ENCODE results near the gene RAC2.

RAC2 gene

DNA sequence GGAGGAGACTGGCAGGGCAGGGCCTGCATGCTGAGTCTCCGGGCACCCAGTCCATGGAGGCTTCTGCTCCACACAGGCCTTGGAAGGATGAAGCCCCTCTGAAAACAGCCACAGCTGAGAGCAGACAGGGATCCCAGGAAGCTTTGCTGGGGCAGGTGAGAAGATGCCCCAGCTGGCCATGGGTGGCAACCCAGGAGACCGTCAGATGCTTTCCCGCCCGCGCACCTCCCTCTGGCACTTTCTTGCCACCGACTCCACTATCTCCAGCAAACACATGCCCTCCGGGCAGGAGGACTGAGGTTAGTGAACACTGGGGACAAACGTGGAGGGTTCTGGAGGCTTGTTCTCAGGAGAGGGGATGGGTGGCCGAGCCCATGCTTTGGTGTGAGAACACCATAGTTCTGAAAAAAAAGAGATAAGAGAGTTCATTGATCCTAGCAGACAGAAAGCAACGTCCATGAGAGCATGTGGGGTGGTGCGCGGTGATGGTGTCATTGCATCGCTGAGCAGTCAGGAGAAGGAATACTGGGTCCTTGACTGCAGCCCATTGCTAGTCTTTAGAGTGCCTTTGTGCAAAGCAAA, 58.3 kb downstream of the RAC2 start:
- TF ChIP-seq, protein P1, sequence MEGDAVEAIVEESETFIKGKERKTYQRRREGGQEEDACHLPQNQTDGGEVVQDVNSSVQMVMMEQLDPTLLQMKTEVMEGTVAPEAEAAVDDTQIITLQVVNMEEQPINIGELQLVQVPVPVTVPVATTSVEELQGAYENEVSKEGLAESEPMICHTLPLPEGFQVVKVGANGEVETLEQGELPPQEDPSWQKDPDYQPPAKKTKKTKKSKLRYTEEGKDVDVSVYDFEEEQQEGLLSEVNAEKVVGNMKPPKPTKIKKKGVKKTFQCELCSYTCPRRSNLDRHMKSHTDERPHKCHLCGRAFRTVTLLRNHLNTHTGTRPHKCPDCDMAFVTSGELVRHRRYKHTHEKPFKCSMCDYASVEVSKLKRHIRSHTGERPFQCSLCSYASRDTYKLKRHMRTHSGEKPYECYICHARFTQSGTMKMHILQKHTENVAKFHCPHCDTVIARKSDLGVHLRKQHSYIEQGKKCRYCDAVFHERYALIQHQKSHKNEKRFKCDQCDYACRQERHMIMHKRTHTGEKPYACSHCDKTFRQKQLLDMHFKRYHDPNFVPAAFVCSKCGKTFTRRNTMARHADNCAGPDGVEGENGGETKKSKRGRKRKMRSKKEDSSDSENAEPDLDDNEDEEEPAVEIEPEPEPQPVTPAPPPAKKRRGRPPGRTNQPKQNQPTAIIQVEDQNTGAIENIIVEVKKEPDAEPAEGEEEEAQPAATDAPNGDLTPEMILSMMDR (IDR thresholded peaks at IDR 0.05; ENCODE audit: borderline replicate concordance, insufficient read depth, low read depth, low read length): no peak
- H3K4me3 ChIP-seq (ENCODE audit: low read depth, low read length): no peak overlapping the region

DNA sequence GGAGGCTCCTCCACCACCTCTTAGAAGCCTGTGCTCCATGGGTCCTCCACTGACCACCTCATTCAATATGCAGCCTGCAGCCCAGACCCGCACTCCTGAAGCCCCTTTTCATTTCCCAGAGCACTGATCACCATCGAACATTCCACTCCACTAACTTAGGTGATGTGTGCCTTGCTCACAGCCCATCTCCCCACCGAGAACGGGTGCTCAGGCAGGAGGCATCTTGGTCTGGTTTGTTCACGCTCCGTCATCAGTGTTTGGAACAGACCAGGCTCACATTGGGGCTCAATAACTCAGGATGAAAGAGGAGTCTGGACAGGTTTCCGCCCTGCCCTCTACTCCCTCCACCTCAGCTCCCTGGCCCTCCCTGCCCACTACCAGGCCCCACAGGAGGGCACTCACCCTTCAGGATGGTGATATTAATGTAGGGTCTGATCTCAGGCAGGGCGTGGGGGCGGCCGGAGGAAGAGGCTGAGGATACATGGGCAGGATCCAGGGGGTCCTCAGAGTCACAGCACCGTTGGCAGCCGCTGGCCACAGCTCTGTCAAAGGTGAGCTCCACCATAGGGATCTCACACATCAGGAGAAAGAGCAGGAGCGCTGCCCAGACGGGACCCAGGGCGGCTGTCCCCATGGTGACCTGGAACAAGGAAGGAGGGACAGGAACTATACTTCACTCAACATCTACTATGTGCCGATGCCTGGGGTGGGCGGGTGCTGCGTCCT, 59.1 kb downstream of the RAC2 start:
- TF ChIP-seq, protein P1 (IDR thresholded peaks at IDR 0.05; ENCODE audit: borderline replicate concordance, insufficient read depth, low read depth, low read length): no peak
- no peak overlapping the region for H3K4me3 ChIP-seq (ENCODE audit: low read depth, low read length)

DNA sequence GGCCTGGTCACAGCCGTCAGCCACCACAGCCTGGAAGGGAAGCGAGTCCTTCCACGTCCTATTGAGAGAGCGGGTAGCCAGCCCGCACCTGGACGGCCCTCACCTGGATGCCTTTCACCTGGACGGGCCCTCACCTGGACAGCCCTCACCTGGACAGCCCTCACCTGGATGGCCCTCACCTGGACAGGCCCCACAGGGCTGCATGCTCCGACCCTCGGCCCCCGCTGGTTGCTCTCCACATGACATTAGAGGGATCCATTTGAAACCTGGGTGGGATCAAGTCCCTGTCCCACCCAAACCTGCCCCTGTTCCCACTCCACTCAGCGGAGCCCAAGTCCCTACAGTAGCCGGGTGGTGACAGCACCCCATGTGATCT, 59.7 kb downstream of the RAC2 start:
- TF ChIP-seq, protein P1 (IDR thresholded peaks at IDR 0.05; ENCODE audit: borderline replicate concordance, insufficient read depth, low read depth, low read length): no peak
- no peak overlapping the region for H3K4me3 ChIP-seq (ENCODE audit: low read depth, low read length)

DNA sequence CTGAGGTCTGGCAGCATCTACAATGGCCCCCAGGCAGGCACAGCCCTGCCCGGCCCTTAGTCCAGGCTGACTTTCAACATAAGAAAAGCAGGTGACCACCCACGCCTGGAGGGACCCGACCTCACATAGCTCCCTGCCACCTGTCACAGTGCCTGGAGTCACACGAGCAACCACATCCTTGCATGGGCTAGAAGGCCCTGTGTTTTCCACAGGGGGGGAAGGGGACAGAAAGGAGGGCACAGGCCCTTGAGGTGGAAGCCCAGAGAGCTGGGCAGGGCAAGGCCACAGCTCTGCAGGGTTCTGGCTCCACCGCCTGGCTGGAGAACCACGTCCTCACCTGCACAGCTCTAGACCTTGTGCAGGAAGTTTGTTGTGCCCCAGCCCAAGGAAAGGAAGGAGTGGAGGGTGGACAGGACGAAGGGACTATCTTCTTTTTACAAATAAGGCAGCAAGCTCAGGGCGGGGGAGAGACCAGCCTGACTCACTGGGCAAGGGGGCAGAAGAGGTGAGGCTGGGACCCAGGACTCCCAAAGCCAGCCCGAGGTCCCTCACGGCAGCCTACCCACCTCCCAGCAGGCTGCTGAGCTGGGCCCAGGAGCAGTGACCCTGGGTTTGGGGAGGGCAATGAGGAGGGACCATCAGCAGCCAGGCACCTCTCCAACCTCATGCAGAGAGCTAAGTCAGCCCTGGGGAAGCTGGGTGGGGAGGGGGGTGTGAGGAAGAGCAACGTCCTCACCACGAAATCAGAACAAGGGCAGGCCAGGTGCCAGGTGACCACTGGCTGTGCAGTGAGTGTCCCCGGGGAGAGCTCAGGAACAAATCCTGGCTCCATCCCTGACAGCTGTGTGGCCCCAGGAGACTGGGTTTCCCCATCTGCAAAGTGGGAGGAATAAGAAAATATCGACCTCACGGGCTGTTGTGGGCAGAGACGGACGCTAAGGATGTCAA, 60.4 kb downstream of the RAC2 start:
- TF ChIP-seq, protein P1 (IDR thresholded peaks at IDR 0.05; ENCODE audit: borderline replicate concordance, insufficient read depth, low read depth, low read length): 0 out of 2 replicates have a peak, but pooled peaks have one; percentile 11

DNA sequence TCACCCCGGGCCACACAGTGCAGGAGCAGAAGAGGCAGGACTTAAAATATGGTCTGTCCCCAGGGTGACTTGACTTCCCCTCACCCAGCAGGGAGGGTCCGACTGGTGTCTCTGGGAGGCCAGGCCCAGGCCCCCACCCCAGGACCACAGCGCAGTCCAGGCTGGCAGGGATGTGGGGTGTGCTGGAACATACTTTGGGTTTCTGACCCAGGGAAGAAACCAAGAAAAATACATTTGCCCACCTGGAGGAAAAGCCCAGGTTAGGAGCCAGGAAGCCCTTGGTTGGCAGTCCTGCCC, 61.2 kb downstream of the RAC2 start:
- H3K4me3 ChIP-seq (ENCODE audit: low read depth, low read length): no peak overlapping the region
- TF ChIP-seq, protein P1 (IDR thresholded peaks at IDR 0.05; ENCODE audit: borderline replicate concordance, insufficient read depth, low read depth, low read length): no peak

More for the DNA sequence above, 60.4 kb downstream of the RAC2 start:
- no peak overlapping the region for H3K4me3 ChIP-seq (ENCODE audit: low read depth, low read length)

DNA sequence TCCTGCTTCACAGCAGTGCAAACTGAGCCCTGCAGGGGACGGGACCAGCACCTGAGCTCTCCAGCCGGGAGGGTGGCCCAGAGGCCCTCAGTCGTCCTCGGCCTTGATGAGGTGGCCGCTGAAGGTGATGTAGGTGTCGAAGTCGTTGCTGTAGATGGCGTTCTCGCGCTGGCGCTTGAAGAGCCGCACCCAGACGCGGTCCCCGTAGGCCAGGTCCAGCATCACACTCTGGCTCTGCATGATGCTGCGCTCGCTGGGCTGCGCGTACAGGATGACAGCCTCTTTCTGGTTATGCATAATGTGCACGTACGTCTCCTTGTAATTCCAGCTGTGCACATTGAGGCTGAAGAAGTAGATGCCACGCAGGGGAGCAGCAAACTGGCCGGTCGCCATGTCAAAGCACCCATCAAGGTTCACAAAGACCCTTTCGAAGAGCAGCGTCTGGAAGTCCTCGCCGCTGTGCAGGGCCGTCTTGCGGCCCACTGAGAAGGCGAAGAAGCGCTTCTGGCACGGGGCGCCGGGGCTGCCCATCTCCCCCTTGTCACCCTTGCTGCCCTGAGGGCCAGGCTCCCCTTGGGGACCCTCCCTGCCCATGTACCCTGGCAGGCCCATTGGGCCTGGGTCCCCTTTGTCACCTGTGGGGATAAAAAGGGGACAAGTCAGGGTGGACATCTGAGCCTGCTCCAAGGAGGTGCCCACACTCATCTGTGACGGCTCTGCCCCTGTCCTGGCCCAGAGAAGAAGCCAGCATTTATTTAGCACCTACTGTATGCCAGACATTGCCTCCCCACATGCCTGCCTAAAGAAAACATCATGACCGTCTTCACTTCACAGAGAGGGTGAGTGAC, 61.7 kb downstream of the RAC2 start:
- TF ChIP-seq, protein P1 (IDR thresholded peaks at IDR 0.05; ENCODE audit: borderline replicate concordance, insufficient read depth, low read depth, low read length): no peak
- no peak overlapping the region for H3K4me3 ChIP-seq (ENCODE audit: low read depth, low read length)

All from GM12875 (cell line).